HuH-7 (cell line): ENCODE measurements around the gene ZBTB18.
"Not testable (repeated sequence)": the region's sequence is repeated elsewhere in the genome, so short reads cannot be mapped to it uniquely, and the experiment has no call there.

Experiments used
- DNase-seq: peaks from one replicate; pipeline ENCODE4 v3.0.0; 2011; ENCODE audit warnings: low spot score

ZBTB18 gene

GRCh38 chr1:244050835-244051444 is at the start of gene ZBTB18:
Gene ZBTB18, plus strand, starts transcription at chr1:244051283. Its CDS starts 149 bp downstream, at chr1:244051432.
- no peak for DNase-seq

GRCh38 chr1:244002721-244003120 is 48.4 kb upstream of the ZBTB18 start:
- DNase-seq: no peak

DNA sequence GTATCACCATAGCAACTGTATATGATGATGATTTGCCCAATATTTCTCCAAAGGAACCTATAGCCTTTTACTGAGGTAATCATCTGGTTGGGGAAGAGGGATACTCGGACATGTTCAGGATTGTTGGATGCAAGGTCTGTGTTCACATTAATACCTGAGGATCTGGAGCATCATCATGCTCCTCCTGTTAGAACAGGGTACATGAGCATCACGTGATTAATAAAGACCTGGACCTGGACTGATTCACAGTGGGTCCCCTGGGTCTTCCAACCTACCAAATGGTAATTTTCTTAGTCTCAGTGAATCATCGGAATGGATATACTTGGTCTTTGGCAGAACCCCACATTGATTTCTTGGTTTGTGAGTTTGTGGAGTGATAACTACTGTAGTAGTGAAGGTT is 45.6 kb upstream of the ZBTB18 start:
- DNase-seq: no peak

GRCh38 chr1:244006381-244006901 is 44.6 kb upstream of the ZBTB18 start:
- DNase-seq: no peak

DNA sequence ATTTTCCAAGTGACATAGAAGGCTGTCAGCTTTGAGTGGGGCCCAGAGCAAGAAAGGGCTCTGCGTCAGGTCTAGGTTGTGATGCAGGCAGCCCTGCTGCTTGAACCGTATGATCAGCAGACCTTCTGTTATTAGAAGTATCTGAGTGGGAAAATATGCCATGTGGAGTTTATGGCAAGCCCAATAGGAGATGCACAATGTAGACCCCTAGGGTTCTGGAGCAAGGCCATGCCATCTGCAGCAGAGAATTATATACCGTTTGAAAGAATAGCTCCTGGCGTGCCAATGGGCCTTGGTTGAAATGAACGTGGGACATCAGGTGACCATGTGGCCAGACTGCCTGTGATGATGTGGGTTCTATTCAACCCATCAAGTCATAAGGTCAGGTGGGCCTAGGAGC is 44.1 kb upstream of the ZBTB18 start:
- no peak for DNase-seq

- DNase-seq: no peak
Measured at GRCh38 chr1:244010191-244010590, 40.9 kb upstream of the ZBTB18 start.

GRCh38 chr1:244010703-244011123 is 40.4 kb upstream of the ZBTB18 start:
- DNase-seq: no peak

GRCh38 chr1:244011271-244011670 is 39.8 kb upstream of the ZBTB18 start:
- no peak for DNase-seq

DNA sequence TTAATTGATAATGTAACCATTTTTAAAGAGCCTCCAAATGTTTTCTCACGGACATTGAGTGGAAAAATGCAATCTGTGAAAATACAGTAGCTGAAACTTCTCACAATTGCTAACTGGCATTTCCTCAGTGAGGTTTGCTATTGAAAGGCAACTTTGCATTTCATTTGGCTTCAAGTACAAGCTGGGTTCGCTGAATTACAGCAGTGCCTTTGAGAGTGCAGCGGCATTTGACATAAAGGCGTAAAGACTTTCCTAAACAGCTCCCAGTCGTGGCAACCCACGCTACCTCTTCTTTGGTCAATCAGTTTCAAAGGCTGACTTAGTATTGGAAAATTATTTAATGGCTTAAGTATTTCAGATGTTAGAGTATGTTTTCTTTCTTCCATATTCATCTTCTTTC is 39.3 kb upstream of the ZBTB18 start:
- no peak for DNase-seq

DNA sequence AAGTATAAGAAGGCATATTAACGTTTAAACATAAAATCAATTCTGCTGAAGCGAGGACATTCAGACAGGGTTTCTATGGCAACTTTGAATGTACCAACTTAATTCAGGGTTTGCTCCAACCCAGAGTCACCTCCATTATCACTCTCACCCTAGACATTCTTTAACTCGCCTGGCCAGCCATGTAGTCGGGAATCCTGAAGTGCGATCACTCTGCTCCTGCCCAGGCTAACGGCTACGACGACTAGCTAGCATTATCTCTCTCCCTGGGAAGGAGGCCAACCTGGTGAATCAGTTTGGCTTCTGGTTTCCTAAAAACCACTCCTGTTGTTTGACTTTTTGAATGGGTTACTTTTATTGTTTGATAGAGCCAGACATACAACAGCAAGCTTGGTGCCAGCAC is 38.9 kb upstream of the ZBTB18 start:
- DNase-seq: no peak

- no peak for DNase-seq
Measured at GRCh38 chr1:244013100-244013499, 38.0 kb upstream of the ZBTB18 start.

- DNase-seq: not testable (repeated sequence)
Measured at GRCh38 chr1:244014862-244015261, 36.2 kb upstream of the ZBTB18 start.

- no peak for DNase-seq
Measured at GRCh38 chr1:244019982-244020485, 31.0 kb upstream of the ZBTB18 start.

DNA sequence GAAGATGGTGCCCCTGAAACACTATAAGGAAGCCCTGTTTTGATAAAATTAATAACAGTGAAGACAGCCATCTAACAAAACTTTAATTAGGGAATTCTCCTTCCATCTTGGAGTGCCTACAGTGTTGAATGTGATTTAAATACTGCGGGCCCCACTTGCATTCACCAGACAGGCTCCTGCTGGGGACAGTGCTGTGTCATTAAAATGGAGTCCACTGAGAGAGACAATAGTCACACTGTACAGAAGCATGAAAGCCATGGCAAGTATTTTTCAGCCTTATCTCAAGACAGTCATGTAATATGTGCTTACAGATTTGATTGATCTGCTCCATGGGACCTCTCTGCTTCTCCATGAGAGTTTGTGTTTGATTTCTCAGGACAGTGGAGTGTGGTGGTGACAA is 29.7 kb upstream of the ZBTB18 start:
- no peak for DNase-seq

DNA sequence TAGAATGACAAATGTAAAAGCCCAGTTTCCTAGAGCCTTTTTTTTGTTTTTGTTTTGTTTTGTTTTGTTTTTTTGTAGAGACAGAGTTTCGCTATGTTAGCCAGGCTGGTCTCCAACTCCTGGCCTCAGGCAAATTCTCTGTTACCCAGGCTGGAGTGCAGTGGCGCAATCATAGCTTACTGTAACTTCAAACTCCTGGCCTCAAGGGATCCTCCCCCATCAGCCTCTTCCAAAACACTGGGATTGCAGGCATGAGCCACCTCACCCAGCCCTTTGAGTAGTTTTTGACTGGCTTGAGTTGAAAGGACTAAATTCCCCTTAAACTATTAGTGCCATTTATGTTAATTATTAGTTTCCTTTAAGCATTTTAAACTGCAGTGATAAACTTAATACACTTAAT is 28.8 kb upstream of the ZBTB18 start:
- no peak for DNase-seq

- DNase-seq: no peak
Measured at GRCh38 chr1:244022864-244023440, 28.1 kb upstream of the ZBTB18 start.

- no peak for DNase-seq
Measured at GRCh38 chr1:244027491-244028145, 23.5 kb upstream of the ZBTB18 start.

DNA sequence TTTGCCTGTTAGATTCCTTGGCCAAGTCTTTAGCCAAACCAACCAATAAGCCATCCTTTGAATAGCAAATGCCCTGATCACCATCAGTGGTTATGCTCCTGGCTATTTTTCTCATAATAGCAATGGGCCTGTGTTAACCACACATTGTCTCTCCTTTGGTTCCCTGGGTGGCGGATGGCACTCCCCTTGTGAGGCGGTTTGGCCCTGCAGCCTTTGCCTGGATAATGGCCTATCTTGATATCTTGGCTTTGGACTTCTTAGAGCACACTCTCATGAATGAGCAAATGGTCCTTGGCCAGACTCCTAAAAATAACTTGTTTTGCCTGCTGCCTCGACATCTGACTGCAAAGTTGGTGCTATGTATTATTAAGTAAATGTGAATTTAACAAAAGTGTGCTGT is 22.4 kb upstream of the ZBTB18 start:
- DNase-seq: no peak

DNA sequence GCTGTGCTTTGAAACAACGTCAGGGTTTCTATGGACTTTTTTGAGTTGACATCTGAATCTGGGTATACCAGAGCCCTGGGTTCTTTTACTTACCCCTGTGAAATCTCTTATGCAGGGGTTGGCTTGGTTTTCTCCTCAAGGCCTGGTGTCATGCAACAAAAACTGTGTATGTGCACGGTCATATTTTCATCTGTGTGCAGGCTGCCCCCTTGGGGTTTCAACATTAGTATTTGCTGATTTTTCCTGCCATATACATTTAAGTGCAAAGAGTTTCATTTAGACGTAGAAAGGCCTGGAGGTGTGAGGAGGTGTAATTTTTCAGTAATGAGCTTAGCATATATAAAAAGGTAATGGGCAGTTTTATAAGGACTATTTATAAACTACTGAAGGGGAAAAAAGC is 22.0 kb upstream of the ZBTB18 start:
- no peak for DNase-seq

DNA sequence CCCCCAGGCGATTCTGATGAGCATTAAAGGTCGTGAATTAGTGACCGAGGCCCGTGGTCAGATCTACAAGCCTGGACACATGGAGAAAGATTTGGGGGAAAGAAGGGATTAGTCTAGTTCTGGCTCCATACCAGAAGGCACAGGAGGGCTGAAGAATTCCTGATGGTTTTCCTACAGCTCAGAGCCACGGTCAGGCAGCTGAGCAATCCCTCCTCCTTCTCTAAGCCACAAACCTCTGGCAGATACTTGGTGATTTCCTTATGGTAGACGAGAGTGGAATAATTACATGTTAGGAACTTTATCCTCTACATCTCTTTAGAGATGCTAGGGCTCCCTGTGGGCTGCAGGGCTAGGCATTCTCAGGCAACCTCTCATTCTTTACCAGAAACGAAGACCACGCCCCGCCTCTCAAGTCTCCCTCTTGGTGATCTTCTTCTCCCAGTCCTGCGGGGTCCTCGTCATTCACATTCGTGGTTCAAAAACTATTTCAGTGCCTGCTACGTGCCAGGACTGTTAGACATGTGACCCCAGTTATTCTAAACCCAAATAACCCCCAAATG is 20.5 kb upstream of the ZBTB18 start:
- no peak for DNase-seq

DNA sequence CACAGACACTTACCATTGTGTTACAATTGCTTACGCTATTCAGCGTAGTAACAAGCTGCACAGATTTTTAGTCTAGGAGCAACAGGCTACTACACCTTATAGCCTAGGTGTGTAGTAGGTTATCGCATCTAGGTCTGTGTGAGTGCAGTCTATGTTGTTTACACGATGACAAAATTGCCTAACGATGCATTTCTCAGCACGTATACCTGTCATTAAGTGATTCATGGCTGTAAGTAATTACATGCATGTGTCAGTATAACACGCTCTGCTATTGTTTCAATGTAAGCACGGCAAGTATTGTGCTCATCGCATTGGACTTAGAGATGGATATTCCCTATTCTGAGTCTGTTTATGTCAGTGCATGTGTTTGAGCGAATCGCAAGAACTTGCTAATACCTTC is 15.7 kb upstream of the ZBTB18 start:
- no peak for DNase-seq

GRCh38 chr1:244037252-244037651 is 13.8 kb upstream of the ZBTB18 start:
- DNase-seq: no peak
